22Rv1 (cell line): ENCODE measurements around the gene DPEP3.

Source experiments
- CTCF ChIP-seq: fragments of 450-650 bp; IDR thresholded peaks from 2 replicates; pipeline ENCODE4 v1.5.1; 2017; ENCODE audit warnings: mild to moderate bottlenecking
- ZFX ChIP-seq: fragments of 450-650 bp; IDR thresholded peaks from 2 replicates; pipeline ENCODE4 v1.6.1; 2017; ENCODE audit warnings: antibody characterized with exemption, borderline replicate concordance

- TF ChIP-seq CTCF (no peak), ZFX (no peak)
Measured at GRCh38 chr16:67977005-67977404, 3.3 kb downstream of the DPEP3 start.
